Neural progenitor cell (in vitro differentiated cells): ENCODE data around the gene LGR5.

Experiments
- CTCF ChIP-seq: fragments of 200-600 bp; sonication (generic); IDR thresholded peaks from 2 replicates; pipeline ENCODE4 v1.5.1; 2017; ENCODE audit warnings: antibody characterized with exemption, mild to moderate bottlenecking
- EZH2 ChIP-seq: fragments of 200-600 bp; sonication (generic); IDR thresholded peaks from 2 replicates; pipeline ENCODE4 v1.6.1; 2017; ENCODE audit warnings: antibody characterized with exemption, mild to moderate bottlenecking, moderate library complexity
- EZH2phosphoT487 ChIP-seq: fragments of 200-600 bp; sonication (generic); IDR thresholded peaks from 2 replicates; pipeline ENCODE4 v1.6.1; 2017; ENCODE audit warnings: antibody characterized with exemption

- TF ChIP-seq CTCF (no peak), EZH2 (no peak), EZH2phosphoT487 (peak; percentile 84)
Measured at GRCh38 chr12:71503579-71504391, 64.2 kb downstream of the LGR5 start.
